Vagina (tissue), 2 donors: ENCODE measurements around the gene CD96. TPM values are rescaled to one million over a fixed set of nuclear protein-coding genes. Genes with fewer than 3 reads are reported as not detected.

Experiments used
- DNase-seq, 2 donors: peaks; one replicate each; pipeline ENCODE4 v3.0.0-alpha.2; 2017; ENCODE audit errors: extremely low spot score in 2 of 2
- H3K27ac ChIP-seq: fragments of 200-600 bp; sonication (generic); one replicate; pipeline ENCODE4 v1.5.1; 2019
- H3K27me3 ChIP-seq: fragments of 200-600 bp; sonication (generic); one replicate; pipeline ENCODE4 v1.5.1; 2019
- H3K36me3 ChIP-seq, 2 donors: fragments of 200-600 bp; sonication (generic); one replicate each; pipeline ENCODE4 v1.5.1; 2017 to 2019
- H3K4me1 ChIP-seq: fragments of 200-600 bp; sonication (generic); one replicate; pipeline ENCODE4 v1.5.1; 2019
- H3K4me3 ChIP-seq, 2 donors: fragments of 200-600 bp; sonication (generic); 1 replicate in 1 of 2; 2 replicates in 1 of 2; pipeline ENCODE4 v1.5.1; 2016 to 2019
- H3K9me3 ChIP-seq: fragments of 200-600 bp; sonication (generic); one replicate; pipeline ENCODE4 v1.5.1; 2019
- CTCF ChIP-seq, 3 experiments: fragments of 450-650 bp in 2 of 3; fragments of 200-600 bp in 1 of 3; sonication (generic) in 1 of 3; IDR thresholded peaks; one replicate each; pipeline ENCODE4 v1.5.1; 2017 to 2019; ENCODE audit warnings: antibody characterized with exemption in 3 of 3, mild to moderate bottlenecking in 2 of 3, moderate library complexity in 2 of 3
- POLR2A ChIP-seq, 2 donors: fragments of 450-650 bp; IDR thresholded peaks; one replicate each; pipeline ENCODE4 v1.6.1; 2017; ENCODE audit warnings: antibody characterized with exemption in 2 of 2, mild to moderate bottlenecking in 2 of 2, moderate library complexity in 2 of 2
- POLR2AphosphoS5 ChIP-seq, 2 donors: sonication (generic); formaldehyde crosslinking; IDR thresholded peaks; one replicate each; pipeline ENCODE4 v1.9.0; 2017; ENCODE audit warnings: antibody characterized with exemption in 2 of 2, mild to moderate bottlenecking in 2 of 2, low read depth in 1 of 2; ENCODE audit not compliant: insufficient read depth in 1 of 2
- intact Hi-C: fragments of 100-400 bp; cut with DNase I; formaldehyde crosslinking; loops from one replicate; pipeline ENCODE4 v1.15.1; 2023
- total RNA-seq: library from RNA; depleted of rRNA; stranded (reverse); fragments of >200 nt; gene quantifications from one replicate; pipeline ENCODE4 v1.2.3, GENCODE V29; 2016

CD96 gene
- total RNA-seq, 1 donor from 2014 or later, result 13.5 TPM

GRCh38 chr3:111594205-111594604, 52.2 kb downstream of the CD96 start:
- intact Hi-C loops, result no loop called here
- no peaks in the 10 kb centered on the region for H3K4me1 ChIP-seq
- TF ChIP-seq POLR2AphosphoS5 (IDR thresholded peaks at IDR 0.05; ENCODE audit: insufficient read depth in 1 of 2, low read depth in 1 of 2) (no peak), CTCF (IDR thresholded peaks at IDR 0.05) (no peak), POLR2A (IDR thresholded peaks at IDR 0.05) (no peak)
- no peaks in the 10 kb centered on the region for H3K9me3 ChIP-seq
- no peak overlapping the region for H3K27ac ChIP-seq
- DNase-seq, result no peak
- H3K36me3 ChIP-seq, result no peaks in the 10 kb centered on the region
- no peaks in the 10 kb centered on the region for H3K27me3 ChIP-seq
- peak overlapping the region in 1 of 2 donors; percentile 36 for H3K4me3 ChIP-seq

- H3K27ac ChIP-seq, result no peak overlapping the region
- no peak for DNase-seq
- no peaks in the 10 kb centered on the region for H3K4me1 ChIP-seq
- no peaks in the 10 kb centered on the region for H3K27me3 ChIP-seq
- intact Hi-C loops, result no loop called here
- H3K36me3 ChIP-seq, result no peaks in the 10 kb centered on the region
- TF ChIP-seq CTCF (IDR thresholded peaks at IDR 0.05), result no peak
- no peak for TF ChIP-seq POLR2AphosphoS5 (IDR thresholded peaks at IDR 0.05; ENCODE audit: insufficient read depth in 1 of 2, low read depth in 1 of 2)
- no peak for TF ChIP-seq POLR2A (IDR thresholded peaks at IDR 0.05)
- H3K9me3 ChIP-seq, result no peaks in the 10 kb centered on the region
- H3K4me3 ChIP-seq, result peak overlapping the region in 1 of 2 donors; percentile 36
These were observed 52.8 kb downstream of the CD96 start for GRCh38 chr3:111594781-111595180.

- intact Hi-C loops, result no loop called here
- H3K27me3 ChIP-seq, result no peaks in the 10 kb centered on the region
- TF ChIP-seq CTCF (IDR thresholded peaks at IDR 0.05) (no peak), POLR2AphosphoS5 (IDR thresholded peaks at IDR 0.05; ENCODE audit: insufficient read depth in 1 of 2, low read depth in 1 of 2) (peak in 1 of 2 donors; percentile 58)
- no peak within 1 kb of the TSS for H3K27ac ChIP-seq
- no peak for DNase-seq
- H3K9me3 ChIP-seq, result no peaks in the 10 kb centered on the region
- H3K36me3 ChIP-seq, result no peaks in the 10 kb centered on the region
- H3K4me3 ChIP-seq, result peak within 1 kb of the TSS in 1 of 2 donors; percentile 36
- H3K4me1 ChIP-seq, result no peaks in the 10 kb centered on the region
These were observed 53.2 kb downstream of the CD96 start, which contains the start of gene ZBED2 for GRCh38 chr3:111595232-111595631. ZBED2 (minus strand) TSS chr3:111595346; CDS start chr3:111594201, 1,145 bp downstream.

GRCh38 chr3:111596328-111596727, 54.3 kb downstream of the CD96 start:
- TF ChIP-seq POLR2A (IDR thresholded peaks at IDR 0.05) (no peak), POLR2AphosphoS5 (IDR thresholded peaks at IDR 0.05; ENCODE audit: insufficient read depth in 1 of 2, low read depth in 1 of 2) (no peak), CTCF (IDR thresholded peaks at IDR 0.05) (no peak)
- intact Hi-C loops, result no loop called here
- Histone ChIP-seq H3K27ac (no peak overlapping the region), H3K9me3 (no peaks in the 10 kb centered on the region), H3K4me3 (no peak overlapping the region), H3K36me3 (no peaks in the 10 kb centered on the region), H3K27me3 (no peaks in the 10 kb centered on the region), H3K4me1 (no peaks in the 10 kb centered on the region)
- no peak for DNase-seq

- intact Hi-C loops, result no loop called here
These were observed 56.1 kb downstream of the CD96 start for GRCh38 chr3:111598139-111598538.

More at GRCh38 chr3:111598139-111598538, 56.1 kb downstream of the CD96 start:
- Histone ChIP-seq H3K9me3 (no peaks in the 10 kb centered on the region), H3K36me3 (no peaks in the 10 kb centered on the region), H3K4me3 (no peak overlapping the region), H3K4me1 (no peaks in the 10 kb centered on the region), H3K27ac (no peak overlapping the region), H3K27me3 (no peaks in the 10 kb centered on the region)
- TF ChIP-seq CTCF (IDR thresholded peaks at IDR 0.05) (no peak), POLR2AphosphoS5 (IDR thresholded peaks at IDR 0.05; ENCODE audit: insufficient read depth in 1 of 2, low read depth in 1 of 2) (no peak), POLR2A (IDR thresholded peaks at IDR 0.05) (no peak)
- no peak for DNase-seq
